HG02943 (cell line): ENCODE data around the gene CCDC187.

Experiments
- ATAC-seq: cut with Tn5 transposase; IDR thresholded peaks from one replicate; pipeline ENCODE4 v1.9.1; 2021; ENCODE audit warnings: mild to moderate bottlenecking, low read depth, moderate library complexity; ENCODE audit not compliant: unreplicated experiment

Gene CCDC187

GRCh38 chr9:136340356-136341041 is 36.6 kb upstream of the CCDC187 start:
- no peak for ATAC-seq

DNA sequence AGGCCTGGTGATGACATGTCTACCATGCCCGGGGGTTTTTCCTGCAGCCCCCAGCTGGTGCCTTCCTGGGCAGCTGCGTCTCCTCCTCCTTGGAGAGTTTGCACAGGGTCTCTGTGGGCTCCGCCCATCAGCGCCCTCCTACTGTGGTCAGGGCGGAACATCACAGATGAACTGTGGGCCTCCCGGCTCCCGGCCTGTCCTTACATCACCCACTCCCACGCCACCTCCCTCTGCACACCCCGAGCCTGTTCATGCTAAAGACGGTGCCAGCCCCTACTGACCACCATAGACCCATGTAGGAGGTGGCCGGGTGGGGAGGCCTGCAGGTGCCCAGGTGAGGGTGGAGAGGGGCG is 36.0 kb upstream of the CCDC187 start:
- ATAC-seq, result no peak

- no peak for ATAC-seq
Measured at GRCh38 chr9:136339173-136339957, 35.5 kb upstream of the CCDC187 start.

DNA sequence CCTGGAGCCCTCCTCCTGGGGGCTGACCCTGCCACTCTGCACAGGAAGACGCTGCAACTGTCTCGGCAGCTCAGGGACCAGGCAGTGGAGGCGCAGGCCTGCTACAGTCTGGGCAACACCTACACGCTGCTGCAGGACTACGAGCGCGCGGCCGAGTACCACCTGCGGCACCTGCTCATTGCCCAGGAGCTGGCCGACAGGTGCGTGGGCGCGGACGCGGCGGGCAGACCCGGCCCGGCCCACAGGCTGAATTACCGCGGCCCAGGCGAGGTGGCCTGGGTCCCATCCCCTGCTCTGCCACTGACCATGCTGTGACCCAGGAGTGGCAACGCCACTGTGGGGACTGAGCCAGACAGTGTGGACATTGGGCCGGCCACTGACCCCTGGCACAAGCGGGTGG is 34.6 kb upstream of the CCDC187 start:
- no peak for ATAC-seq

DNA sequence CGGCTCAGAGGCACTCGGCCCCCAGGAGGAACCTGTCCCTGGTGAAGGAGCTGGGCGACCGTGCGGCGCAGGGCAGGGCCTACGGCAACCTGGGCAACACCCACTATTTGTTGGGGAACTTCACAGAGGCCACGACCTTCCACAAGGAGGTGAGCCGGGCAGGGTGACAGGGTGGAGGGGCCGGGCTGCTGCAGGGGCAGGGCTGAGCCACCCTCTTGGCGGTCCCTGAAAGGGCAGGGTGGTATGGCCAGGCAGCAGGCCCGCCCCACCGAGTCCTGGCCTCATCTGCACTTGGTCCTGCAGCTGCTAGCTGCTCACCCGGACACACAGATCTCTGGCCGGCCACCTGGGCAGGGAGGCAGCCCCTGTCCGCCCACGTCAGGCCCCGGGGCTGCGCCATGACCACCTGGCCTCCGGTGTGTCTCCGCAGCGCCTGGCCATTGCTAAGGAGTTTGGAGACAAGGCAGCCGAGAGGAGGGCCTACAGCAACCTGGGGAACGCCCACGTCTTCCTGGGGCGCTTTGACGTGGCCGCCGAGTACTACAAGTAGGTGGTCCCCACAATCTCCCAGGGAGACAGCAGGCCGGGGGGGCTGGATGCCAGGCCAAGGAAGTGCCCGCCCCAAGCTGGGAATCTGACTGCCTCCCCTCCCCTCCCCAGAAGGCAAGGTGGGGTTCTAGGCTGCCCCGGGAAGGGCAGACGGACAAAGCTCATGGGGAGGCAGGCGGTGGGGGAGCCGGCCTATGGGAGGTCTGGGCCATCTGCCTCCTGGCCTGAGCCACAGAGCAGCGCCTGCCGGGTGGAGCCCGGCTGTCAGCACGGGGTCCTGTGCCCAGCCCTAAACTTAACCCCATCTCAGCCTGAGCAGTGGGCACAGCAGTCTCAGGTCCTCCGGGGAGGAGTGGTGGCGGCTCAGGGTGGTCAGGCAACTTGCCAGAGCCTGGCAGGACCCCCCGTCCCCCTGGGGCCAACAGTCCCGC is 33.8 kb upstream of the CCDC187 start:
- no peak for ATAC-seq

DNA sequence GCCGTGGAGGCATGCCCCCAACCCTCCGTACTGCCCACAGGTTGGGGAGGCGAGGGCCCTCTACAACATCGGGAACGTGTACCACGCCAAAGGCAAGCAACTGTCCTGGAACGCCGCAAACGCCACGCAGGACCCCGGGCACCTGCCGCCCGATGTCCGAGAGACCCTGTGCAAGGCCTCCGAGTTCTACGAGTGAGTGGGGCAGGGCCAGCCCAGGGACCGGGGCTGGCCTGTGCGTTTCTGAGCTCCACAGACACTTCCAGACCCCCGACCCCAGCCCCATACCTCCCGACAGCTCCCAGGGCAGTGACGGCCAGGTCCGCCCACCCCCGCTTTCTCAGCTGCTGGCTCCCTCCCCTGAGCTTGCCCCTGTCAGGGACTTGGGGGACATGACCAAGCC is 33.0 kb upstream of the CCDC187 start:
- no peak for ATAC-seq

DNA sequence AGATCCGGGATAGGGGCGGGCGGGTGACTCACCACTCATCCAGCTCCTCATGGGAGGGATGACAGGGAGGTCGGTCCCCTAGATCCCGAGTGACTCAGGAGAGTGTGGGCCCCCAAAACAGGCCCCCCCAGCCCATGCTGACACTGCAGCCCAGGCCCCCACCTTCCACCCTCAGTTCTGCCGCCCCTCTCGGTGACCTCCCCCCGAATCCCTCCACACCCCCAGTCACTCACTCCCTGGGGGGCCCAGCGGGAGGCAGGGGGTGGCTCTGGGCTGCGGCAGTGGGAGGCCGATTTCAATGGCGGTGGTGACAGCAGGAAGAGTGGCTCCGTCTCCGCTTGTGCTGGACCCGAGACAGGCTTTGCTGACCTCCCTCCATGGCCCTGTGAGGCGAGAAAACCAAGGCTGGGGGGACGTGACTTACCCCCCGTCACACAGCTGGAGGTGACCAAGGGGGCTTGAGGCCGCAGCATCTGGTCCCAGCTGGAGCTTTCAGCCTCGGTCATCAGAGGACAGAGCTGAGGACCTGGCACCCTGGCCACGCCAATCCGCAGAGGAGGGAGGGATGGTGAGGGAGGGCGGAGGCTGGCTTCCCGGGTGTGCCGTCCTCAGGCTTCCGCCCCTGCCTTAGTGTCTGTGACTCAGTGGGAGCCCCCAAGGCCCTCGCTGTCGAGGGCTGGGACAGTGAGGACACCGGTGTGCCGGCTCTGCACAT is 32.4 kb upstream of the CCDC187 start:
- no peak for ATAC-seq

DNA sequence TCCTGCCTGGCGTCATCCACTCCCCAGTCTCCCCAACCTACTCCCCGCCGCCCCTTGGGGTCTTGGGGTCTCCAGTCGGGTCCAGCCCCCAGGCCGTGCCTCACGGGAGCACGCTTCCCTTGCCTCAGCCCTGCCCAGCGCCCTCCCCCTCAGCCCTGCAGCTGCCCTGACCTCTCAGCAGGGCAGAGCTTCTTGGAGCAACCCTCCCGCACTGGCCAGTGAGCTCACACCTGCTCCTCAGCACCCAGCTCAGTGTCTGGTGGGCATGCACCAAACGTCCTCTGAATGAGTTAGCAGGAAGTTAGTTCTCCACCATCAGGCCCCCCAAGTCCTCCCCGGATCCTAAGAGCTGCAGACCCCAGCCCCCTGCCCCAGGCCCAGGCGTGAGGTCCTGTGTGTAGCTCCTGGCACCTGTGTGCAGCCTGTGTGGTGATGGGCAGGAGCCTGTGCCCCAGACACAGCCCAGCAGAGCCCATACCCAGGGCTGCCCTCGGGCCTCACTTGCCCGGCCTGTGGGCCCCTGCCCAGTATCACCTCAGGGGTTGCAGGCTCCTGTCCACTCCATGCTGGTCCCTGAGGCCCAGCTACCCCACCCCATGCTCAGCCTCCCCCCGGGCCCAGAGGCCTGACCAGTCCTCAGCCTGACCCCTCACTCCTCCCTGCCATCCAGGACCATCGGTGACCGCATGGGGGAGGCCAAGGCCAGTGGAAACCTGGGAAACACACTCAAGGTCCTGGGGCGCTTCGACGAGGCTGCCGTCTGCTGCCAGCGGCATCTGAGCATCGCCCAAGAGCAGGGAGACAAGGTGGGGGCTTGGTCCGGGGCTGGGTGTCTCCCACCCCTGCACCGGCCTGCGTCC is 31.6 kb upstream of the CCDC187 start:
- ATAC-seq, result no peak

- no peak for ATAC-seq
Measured at GRCh38 chr9:136334541-136334940, 30.6 kb upstream of the CCDC187 start.

GRCh38 chr9:136333486-136333885 is 29.6 kb upstream of the CCDC187 start:
- no peak for ATAC-seq

DNA sequence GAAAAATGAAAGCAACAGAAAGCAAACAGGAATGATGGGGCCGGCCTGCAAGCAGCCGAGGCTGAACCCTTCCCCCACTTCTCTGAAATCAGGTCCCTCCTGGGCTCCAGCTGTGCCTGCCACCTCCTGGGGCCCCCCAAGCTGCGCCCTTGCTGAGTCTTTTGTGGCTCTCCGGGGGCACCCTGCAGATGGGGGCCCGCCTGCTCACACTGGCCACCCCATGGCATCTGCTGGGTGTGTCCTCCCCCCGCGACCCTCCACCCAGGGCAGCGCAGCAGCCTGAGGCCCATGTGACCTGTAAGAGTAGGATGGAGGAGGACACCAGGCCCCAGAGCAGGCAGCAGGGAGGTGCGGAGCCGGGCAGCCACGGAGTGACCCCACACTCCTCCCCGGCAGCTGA is 29.2 kb upstream of the CCDC187 start:
- ATAC-seq, result no peak

DNA sequence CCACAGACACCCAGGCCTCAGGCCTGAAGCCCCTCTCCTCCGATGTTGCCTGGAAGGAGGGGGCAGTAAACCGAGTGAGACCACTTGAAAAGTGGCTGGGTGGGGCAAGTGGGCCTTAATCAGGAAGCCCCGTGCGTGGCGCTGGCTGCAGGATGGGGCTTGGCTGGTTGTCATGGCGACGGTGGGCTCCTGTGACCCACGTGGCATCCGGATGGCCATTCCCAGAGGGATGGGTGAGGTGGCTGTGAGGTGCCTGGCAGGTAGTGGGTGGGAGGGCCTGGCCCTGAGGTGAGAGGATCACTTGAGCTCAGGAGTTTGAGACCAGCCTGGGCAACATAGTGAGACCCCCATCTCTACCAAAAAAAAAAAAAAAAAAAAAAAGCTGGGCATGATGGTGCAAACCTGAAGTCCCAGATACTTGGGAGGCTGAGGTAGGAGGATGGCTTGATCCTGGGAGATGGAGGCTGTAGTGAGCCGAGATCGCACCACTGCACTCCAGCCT is 28.6 kb upstream of the CCDC187 start:
- ATAC-seq, result no peak

- no peak for ATAC-seq
Measured at GRCh38 chr9:136331556-136332481, 27.9 kb upstream of the CCDC187 start.

DNA sequence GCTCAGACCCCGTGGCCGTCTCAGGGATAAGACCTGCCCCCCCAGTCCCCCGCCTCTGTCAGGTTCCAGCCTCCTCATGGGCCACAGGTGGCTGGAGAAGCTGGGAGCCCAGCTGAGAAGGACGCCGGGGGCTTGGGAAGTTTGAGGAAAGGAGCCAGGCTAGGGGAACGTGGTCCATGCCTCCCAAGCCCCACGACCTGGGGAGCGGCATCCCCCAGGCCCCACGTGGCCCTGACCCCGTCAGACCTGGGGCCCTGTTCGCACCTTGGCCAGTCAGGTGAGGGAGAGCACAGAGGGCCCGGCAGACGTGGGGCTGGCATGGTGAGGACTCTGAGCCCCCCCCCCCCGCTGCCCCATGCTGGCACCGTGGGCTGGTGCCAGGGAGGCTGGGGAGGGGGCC is 27.1 kb upstream of the CCDC187 start:
- ATAC-seq, result no peak

GRCh38 chr9:136330406-136330990 is 26.6 kb upstream of the CCDC187 start:
- no peak for ATAC-seq

- no peak for ATAC-seq
Measured at GRCh38 chr9:136329636-136330405, 25.9 kb upstream of the CCDC187 start.

DNA sequence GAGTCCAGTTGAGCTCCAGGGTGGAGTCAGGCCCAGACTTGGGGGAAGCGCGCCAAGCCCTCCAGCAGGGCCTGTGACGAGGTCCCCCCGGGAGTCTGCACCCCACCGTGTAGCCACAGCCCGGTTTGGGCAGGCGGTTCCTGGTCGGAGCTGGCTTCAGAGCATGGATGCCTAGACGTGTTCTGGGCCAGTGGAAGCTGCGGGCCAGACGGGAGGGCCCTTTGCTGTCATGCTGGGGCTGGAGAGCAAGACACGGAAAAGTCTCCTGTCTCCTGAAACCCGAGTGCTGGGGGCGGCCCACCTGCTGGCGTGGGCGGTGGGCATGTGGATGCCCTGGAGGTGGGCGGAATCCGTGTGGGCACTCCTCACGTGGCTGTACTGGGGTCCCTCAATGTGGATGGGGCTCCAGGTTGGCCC is 25.3 kb upstream of the CCDC187 start:
- no peak for ATAC-seq
